Adrenal gland (tissue), 12 donors: ENCODE measurements around the gene URB2. TPM values are rescaled to one million over a fixed set of nuclear protein-coding genes. Genes with fewer than 3 reads are reported as not detected.
A peak's percentile ranks its signal among the peaks of the same experiment; 100 is the strongest.
"Not testable (repeated sequence)": the region's sequence is repeated elsewhere in the genome, so short reads cannot be mapped to it uniquely, and the experiment has no call there.

Source experiments
- DNase-seq, 7 donors: peaks; one replicate each; pipeline ENCODE4 v3.0.0-alpha.2; 2019 to 2020
- H3K27ac ChIP-seq, 5 donors: fragments of 200-600 bp; sonication (generic) in 4 of 5; 1 replicate in 3 of 5; 2 replicates in 2 of 5; pipeline versions ENCODE4 v1.5.1 to v1.8.0; 2016 to 2020; ENCODE audit warnings: mild to moderate bottlenecking in 1 of 5
- H3K27me3 ChIP-seq: fragments of 200-600 bp; 2 replicates; pipeline ENCODE4 v1.8.0; 2021
- H3K36me3 ChIP-seq, 2 donors: fragments of 200-600 bp; replicated peaks in 1 of 2; 1 replicate in 1 of 2; 2 replicates in 1 of 2; pipeline versions ENCODE4 v1.5.1 to v1.8.0; 2018 to 2022
- H3K4me1 ChIP-seq, 2 donors: fragments of 200-600 bp; replicated peaks in 1 of 2; 1 replicate in 1 of 2; 2 replicates in 1 of 2; pipeline versions ENCODE4 v1.5.1 to v1.8.0; 2018 to 2021
- H3K4me3 ChIP-seq, 4 donors: fragments of 200-600 bp; sonication (generic) in 3 of 4; one replicate each; pipeline ENCODE4 v1.5.1; 2016 to 2018
- H3K9me3 ChIP-seq, 3 donors: fragments of 200-600 bp; sonication (generic) in 1 of 3; replicated peaks in 1 of 3; 1 replicate in 2 of 3; 2 replicates in 1 of 3; pipeline versions ENCODE4 v1.5.1 to v1.8.0; 2016 to 2021
- POLR2A ChIP-seq, 2 donors: fragments of 450-650 bp; IDR thresholded peaks; one replicate each; pipeline ENCODE4 v1.6.1; 2017; ENCODE audit warnings: antibody characterized with exemption in 2 of 2, mild to moderate bottlenecking in 2 of 2, moderate library complexity in 1 of 2
- WGBS, 4 donors: extraction: QIAGEN DNeasy Blood & Tissue Kit in 2 of 4; methylation state at CpG; one replicate each; pipeline versions ENCODE4 v1.1.5 to v1.1.7; 2013 to 2017; 5-methylcytosine and 5-hydroxymethylcytosine counted together
- intact Hi-C, 2 donors: fragments of 100-400 bp; cut with DNase I; formaldehyde crosslinking; loops; one replicate each; pipeline versions ENCODE4 v1.14.1 to v1.15.0; 2022 to 2023
- polyA plus RNA-seq, 3 donors: library from polyadenylated mRNA; stranded (reverse); fragments of 200-250 nt in 2 of 3; fragments of 350-450 nt in 1 of 3; fragmentation: Illumina TruSeq in 1 of 3; extraction: RNeasy Lipid Tissue Mini Kit (QIAGEN cat#74804) in 1 of 3; gene quantifications; one replicate each; pipeline ENCODE4 v1.2.3, GENCODE V29; 2013 to 2014
- total RNA-seq, 9 donors: library from RNA; depleted of rRNA in 4 of 9; stranded (reverse); fragments of >200 nt in 4 of 9; fragments of 120-200 nt in 1 of 9; fragmentation: NEBNext Ultra II Directional in 1 of 9; extraction: Animal tissue kit (Norgen Biotek cat#: 25700) in 1 of 9; gene quantifications; one replicate each; pipeline versions ENCODE4 v1.1.0 to v1.2.4, GENCODE V29; 2013 to 2023
- TF ChIP-seq, protein P1 (sequence below), 6 experiments: fragments of 450-650 bp in 4 of 6; fragments of 200-600 bp in 2 of 6; sonication (generic) in 1 of 6; IDR thresholded peaks; 1 replicate in 5 of 6; 2 replicates in 1 of 6; pipeline versions ENCODE4 v1.5.1 to v1.8.0; 2016 to 2021; ENCODE audit warnings: antibody characterized with exemption in 6 of 6, mild to moderate bottlenecking in 2 of 6, moderate library complexity in 1 of 6
- donor health status: healthy with polysubstance abuse.
- donor health status: Bipolar disorder and iron deficiency.
- donor health status: DM: yes; HTN: yes; CAD: no.
- donor health status: DM: no; HTN: no; CAD: no.
- donor health status: DM: no; HTN: no; CAD: no.
- donor health status: DM: yes; HTN: yes; CAD: no.

Gene URB2
- total and polyA plus RNA-seq, 12 donors, result 2.3 to 10.8 (median 7.3) TPM

GRCh38 chr1:229620876-229621275, 5.2 kb upstream of the URB2 start:
- Histone ChIP-seq H3K4me1 (peaks cover 7 to 27% of the 10 kb centered on the region in 2 donors), H3K36me3 (no peaks in the 10 kb centered on the region), H3K9me3 (no peaks in the 10 kb centered on the region), H3K4me3 (no peak overlapping the region), H3K27me3 (no peaks in the 10 kb centered on the region), H3K27ac (no peak overlapping the region)
- TF ChIP-seq POLR2A (IDR thresholded peaks at IDR 0.05), result no peak
- TF ChIP-seq, protein P1, sequence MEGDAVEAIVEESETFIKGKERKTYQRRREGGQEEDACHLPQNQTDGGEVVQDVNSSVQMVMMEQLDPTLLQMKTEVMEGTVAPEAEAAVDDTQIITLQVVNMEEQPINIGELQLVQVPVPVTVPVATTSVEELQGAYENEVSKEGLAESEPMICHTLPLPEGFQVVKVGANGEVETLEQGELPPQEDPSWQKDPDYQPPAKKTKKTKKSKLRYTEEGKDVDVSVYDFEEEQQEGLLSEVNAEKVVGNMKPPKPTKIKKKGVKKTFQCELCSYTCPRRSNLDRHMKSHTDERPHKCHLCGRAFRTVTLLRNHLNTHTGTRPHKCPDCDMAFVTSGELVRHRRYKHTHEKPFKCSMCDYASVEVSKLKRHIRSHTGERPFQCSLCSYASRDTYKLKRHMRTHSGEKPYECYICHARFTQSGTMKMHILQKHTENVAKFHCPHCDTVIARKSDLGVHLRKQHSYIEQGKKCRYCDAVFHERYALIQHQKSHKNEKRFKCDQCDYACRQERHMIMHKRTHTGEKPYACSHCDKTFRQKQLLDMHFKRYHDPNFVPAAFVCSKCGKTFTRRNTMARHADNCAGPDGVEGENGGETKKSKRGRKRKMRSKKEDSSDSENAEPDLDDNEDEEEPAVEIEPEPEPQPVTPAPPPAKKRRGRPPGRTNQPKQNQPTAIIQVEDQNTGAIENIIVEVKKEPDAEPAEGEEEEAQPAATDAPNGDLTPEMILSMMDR (IDR thresholded peaks at IDR 0.05), result no peak
- 64 to 77% (median 70%) methylated on average over 3 of the region's 3 CpGs for WGBS, 4 donors
- intact Hi-C loops, result loop anchor here in 1 of 2 donors (10.0 kb wide), 1 partner anchor 56 kb away; no protein-coding TSS in a partner anchor
- peak in 4 of 7 donors; percentile 26 to 50 (median 31) for DNase-seq

DNA sequence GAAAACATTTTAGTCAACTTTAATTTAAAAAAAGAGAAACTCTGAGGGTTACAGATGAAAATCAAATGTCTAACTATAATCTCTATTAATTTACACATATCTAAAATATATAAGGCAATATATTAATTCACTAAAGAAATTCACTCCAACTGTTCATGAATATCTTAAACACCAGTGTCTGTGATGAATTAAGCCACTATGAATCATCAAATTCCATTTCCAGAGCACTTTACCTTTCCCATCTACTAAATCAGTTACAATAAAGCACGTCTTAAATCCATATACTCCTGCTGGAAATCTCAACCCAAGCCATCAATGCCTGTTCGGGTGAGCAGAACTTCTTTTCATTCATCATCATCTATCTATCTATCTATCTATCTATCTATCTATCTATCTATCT, 4.4 kb upstream of the URB2 start:
- WGBS, 4 donors, result 92 to 96% (median 92%) methylated on average over 2 of the region's 2 CpGs
- no peaks in the 10 kb centered on the region for H3K36me3 ChIP-seq
- TF ChIP-seq, protein P1 (IDR thresholded peaks at IDR 0.05), result no peak
- TF ChIP-seq POLR2A (IDR thresholded peaks at IDR 0.05), result no peak
- peaks cover 9 to 30% of the 10 kb centered on the region in 2 donors for H3K4me1 ChIP-seq
- H3K27ac ChIP-seq, result no peak overlapping the region
- no peaks in the 10 kb centered on the region for H3K9me3 ChIP-seq
- H3K27me3 ChIP-seq, result no peaks in the 10 kb centered on the region
- H3K4me3 ChIP-seq, result no peak overlapping the region
- intact Hi-C loops, result loop anchor here in 1 of 2 donors (10.0 kb wide), 1 partner anchor 57 kb away; no protein-coding TSS in a partner anchor
- no peak for DNase-seq

DNA sequence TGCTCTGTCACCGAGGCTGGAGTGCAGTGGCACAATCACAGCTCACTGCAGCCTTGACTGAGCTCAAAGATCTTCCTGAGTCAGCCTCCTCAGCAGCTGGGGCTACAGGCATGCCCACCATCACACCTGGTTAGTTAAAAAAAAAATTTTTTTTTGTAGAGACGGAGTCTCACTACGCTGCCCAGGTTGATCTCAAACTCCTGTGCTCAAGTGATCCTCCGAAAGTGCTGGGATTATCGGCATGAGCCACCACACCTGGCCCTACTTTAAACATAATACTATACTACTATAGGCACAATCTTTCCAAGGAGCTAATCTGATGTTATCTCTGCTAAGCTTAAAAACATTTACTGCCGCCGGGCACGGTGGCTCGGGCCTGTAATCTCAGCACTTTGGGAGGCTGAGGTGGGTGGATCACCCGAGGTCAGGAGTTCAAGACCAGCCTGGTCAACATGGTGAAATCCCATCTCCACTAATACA, 3.4 kb upstream of the URB2 start:
- H3K4me3 ChIP-seq, H3K27me3 ChIP-seq, H3K9me3 ChIP-seq, H3K36me3 ChIP-seq, H3K27ac ChIP-seq: not testable (repeated sequence)
- 80 to 86% (median 82%) methylated on average over 9 to 10 of the region's 10 CpGs for WGBS, 4 donors
- intact Hi-C loops, result loop anchor here in 1 of 2 donors (10.0 kb wide), 1 partner anchor 58 kb away; no protein-coding TSS in a partner anchor
- H3K4me1 ChIP-seq, result peaks cover 13 to 40% of the 10 kb centered on the region in 2 donors
- peak in 1 of 7 donors; percentile 15 for DNase-seq

- no peak overlapping the region for H3K27ac ChIP-seq
- no peaks in the 10 kb centered on the region for H3K9me3 ChIP-seq
- H3K27me3 ChIP-seq, result no peaks in the 10 kb centered on the region
- H3K4me1 ChIP-seq, result peaks cover 13 to 41% of the 10 kb centered on the region in 2 donors
- no peak overlapping the region for H3K4me3 ChIP-seq
- DNase-seq, result no peak
- 76 to 97% (median 88%) methylated on average over 5 of the region's 5 CpGs for WGBS, 4 donors
- TF ChIP-seq POLR2A (IDR thresholded peaks at IDR 0.05), result no peak
- TF ChIP-seq, protein P1 (IDR thresholded peaks at IDR 0.05), result no peak
- intact Hi-C loops, result loop anchor here in 1 of 2 donors (10.0 kb wide), 1 partner anchor 58 kb away; no protein-coding TSS in a partner anchor
- H3K36me3 ChIP-seq, result no peaks in the 10 kb centered on the region
These were observed 2.8 kb upstream of the URB2 start for GRCh38 chr1:229623225-229623624.

DNA sequence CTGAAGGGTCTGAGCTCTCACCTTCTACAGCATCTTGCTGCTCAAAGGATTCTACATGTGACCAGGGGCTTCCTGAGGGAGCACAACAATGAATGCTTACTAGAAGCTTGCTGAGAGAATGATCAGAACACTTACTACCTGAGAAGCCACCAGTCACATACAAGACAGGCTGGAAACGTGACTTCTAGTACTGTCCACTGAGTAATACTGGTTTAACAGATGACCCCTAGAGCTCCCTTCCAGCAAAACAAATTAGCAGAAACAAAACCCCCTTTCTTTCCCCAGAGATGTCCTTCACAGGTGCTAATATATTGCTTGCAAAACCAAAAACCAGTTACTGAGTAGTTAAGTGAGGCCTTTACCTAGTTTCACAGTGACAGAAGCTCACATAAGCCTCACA, 2.2 kb upstream of the URB2 start:
- Histone ChIP-seq H3K4me1 (peaks cover 13 to 41% of the 10 kb centered on the region in 2 donors), H3K27me3 (no peaks in the 10 kb centered on the region), H3K9me3 (no peaks in the 10 kb centered on the region), H3K36me3 (no peaks in the 10 kb centered on the region), H3K27ac (no peak overlapping the region), H3K4me3 (no peak overlapping the region)
- TF ChIP-seq, protein P1 (IDR thresholded peaks at IDR 0.05), result no peak
- TF ChIP-seq POLR2A (IDR thresholded peaks at IDR 0.05), result no peak
- intact Hi-C loops, result loop anchor here in 1 of 2 donors (10.0 kb wide), 1 partner anchor 59 kb away; no protein-coding TSS in a partner anchor
- WGBS, 4 donors, result 64 to 89% (median 84%) methylated on average over 1 of the region's 1 CpG
- no peak for DNase-seq
